B cell (primary cell): Measurements from ENCODE around the gene RSPH6A.

Experiments used
- EZH2 ChIP-seq: IDR thresholded peaks from 2 replicates; pipeline ENCODE4 v1.6.1; 2012; ENCODE audit warnings: borderline replicate concordance, low read depth, mild to moderate bottlenecking, moderate library complexity, low read length; ENCODE audit not compliant: insufficient read depth, poor library complexity, severe bottlenecking
- TF ChIP-seq, protein P1 (sequence below): fragments of 200-600 bp; IDR thresholded peaks from one replicate; pipeline ENCODE4 v1.8.0; 2022; ENCODE audit warnings: antibody characterized with exemption, mild to moderate bottlenecking

- TF ChIP-seq, protein P1, sequence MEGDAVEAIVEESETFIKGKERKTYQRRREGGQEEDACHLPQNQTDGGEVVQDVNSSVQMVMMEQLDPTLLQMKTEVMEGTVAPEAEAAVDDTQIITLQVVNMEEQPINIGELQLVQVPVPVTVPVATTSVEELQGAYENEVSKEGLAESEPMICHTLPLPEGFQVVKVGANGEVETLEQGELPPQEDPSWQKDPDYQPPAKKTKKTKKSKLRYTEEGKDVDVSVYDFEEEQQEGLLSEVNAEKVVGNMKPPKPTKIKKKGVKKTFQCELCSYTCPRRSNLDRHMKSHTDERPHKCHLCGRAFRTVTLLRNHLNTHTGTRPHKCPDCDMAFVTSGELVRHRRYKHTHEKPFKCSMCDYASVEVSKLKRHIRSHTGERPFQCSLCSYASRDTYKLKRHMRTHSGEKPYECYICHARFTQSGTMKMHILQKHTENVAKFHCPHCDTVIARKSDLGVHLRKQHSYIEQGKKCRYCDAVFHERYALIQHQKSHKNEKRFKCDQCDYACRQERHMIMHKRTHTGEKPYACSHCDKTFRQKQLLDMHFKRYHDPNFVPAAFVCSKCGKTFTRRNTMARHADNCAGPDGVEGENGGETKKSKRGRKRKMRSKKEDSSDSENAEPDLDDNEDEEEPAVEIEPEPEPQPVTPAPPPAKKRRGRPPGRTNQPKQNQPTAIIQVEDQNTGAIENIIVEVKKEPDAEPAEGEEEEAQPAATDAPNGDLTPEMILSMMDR = peak; percentile 95
- no peak for TF ChIP-seq EZH2
Measured at GRCh38 chr19:45798995-45799517, 16.1 kb downstream of the RSPH6A start.
